Right lobe of liver (tissue), 6 donors: ENCODE results near the gene VWDE. TPM values are rescaled to one million over a fixed set of nuclear protein-coding genes. Genes with fewer than 3 reads are reported as not detected.

ENCODE experiments used
- ATAC-seq, 4 donors: fragments of 200-7000 bp; cut with Tn5 transposase; one replicate each; pipeline ENCODE4 v1.9.1; 2020; ENCODE audit warnings: mild to moderate bottlenecking in 4 of 4, moderate library complexity in 4 of 4
- DNase-seq, 3 donors: peaks; one replicate each; pipeline ENCODE4 v3.0.0-alpha.2; 2020
- H3K27ac ChIP-seq, 3 donors: fragments of 200-600 bp; one replicate each; pipeline ENCODE4 v1.8.0; 2022
- H3K27me3 ChIP-seq, 2 donors: fragments of 200-600 bp; one replicate each; pipeline ENCODE4 v1.8.0; 2022
- H3K36me3 ChIP-seq, 4 donors: fragments of 200-600 bp; sonication (generic) in 1 of 4; one replicate each; pipeline versions ENCODE4 v1.5.1 to v1.8.0; 2017 to 2022; ENCODE audit warnings: control low read depth in 1 of 4
- H3K4me1 ChIP-seq, 4 donors: fragments of 200-600 bp; sonication (generic) in 1 of 4; one replicate each; pipeline versions ENCODE4 v1.5.1 to v1.8.0; 2017 to 2022; ENCODE audit warnings: control low read depth in 1 of 4
- H3K4me3 ChIP-seq, 3 donors: fragments of 200-600 bp; one replicate each; pipeline ENCODE4 v1.8.0; 2022
- H3K9me3 ChIP-seq, 4 donors: fragments of 200-600 bp; sonication (generic) in 1 of 4; one replicate each; pipeline versions ENCODE4 v1.5.1 to v1.8.0; 2017 to 2022; ENCODE audit warnings: control low read depth in 1 of 4
- POLR2A ChIP-seq: fragments of 450-650 bp; IDR thresholded peaks from one replicate; pipeline ENCODE4 v1.6.1; 2017; ENCODE audit warnings: antibody characterized with exemption, mild to moderate bottlenecking
- WGBS: methylation state at CpG from one replicate; pipeline ENCODE4 v1.1.6; 2018; ENCODE audit warnings: low coverage, low lambda C conversion rate; ENCODE audit not compliant: insufficient coverage; ENCODE audit errors: missing lambda C conversion rate; 5-methylcytosine and 5-hydroxymethylcytosine counted together
- intact Hi-C, 2 donors: fragments of 100-400 bp; cut with DNase I; formaldehyde crosslinking; loops; one replicate each; pipeline versions ENCODE4 v1.11.2 to v1.14.1; 2022
- total RNA-seq, 6 experiments: library from RNA; depleted of rRNA in 2 of 6; stranded (reverse); fragments of >200 nt in 2 of 6; fragmentation: NEBNext Ultra II Directional in 3 of 6; extraction: Animal tissue kit (Norgen Biotek cat#: 25700) in 3 of 6; gene quantifications; one replicate each; pipeline versions ENCODE4 v1.1.0 to v1.2.4, GENCODE V29; 2016 to 2023
- TF ChIP-seq, protein P1 (sequence below), 4 donors: fragments of 200-600 bp in 3 of 4; fragments of 450-650 bp in 1 of 4; IDR thresholded peaks; one replicate each; pipeline versions ENCODE4 v1.5.1 to v1.8.0; 2016 to 2022; ENCODE audit warnings: antibody characterized with exemption in 4 of 4, mild to moderate bottlenecking in 2 of 4
- donor health status: DM: no; HTN: yes; CAD: no.
- donor health status: DM: no; HTN: no; CAD: no.
- donor health status: DM: no; HTN: no; CAD: no.
- donor health status: DM: no; HTN: yes; CAD: no.
- donor health status: DM: no; HTN: yes; CAD: no.

The VWDE gene
- total RNA-seq, 6 experiments from 2014 or later = 0.24 to 0.42 (median 0.38) TPM; not detected in 3

- Histone ChIP-seq H3K9me3 (no peaks in the 10 kb centered on the region), H3K27ac (no peak overlapping the region), H3K36me3 (no peaks in the 10 kb centered on the region), H3K4me3 (no peak overlapping the region), H3K4me1 (no peaks in the 10 kb centered on the region), H3K27me3 (no peaks in the 10 kb centered on the region)
- no peak for ATAC-seq
- intact Hi-C loops = no loop called here
- DNase-seq = no peak
- WGBS = 94% methylated on average over 4 of the region's 7 CpGs
- TF ChIP-seq POLR2A = no peak
These were observed 107.6 kb downstream of the VWDE start for GRCh38 chr7:12296051-12296570.

DNA sequence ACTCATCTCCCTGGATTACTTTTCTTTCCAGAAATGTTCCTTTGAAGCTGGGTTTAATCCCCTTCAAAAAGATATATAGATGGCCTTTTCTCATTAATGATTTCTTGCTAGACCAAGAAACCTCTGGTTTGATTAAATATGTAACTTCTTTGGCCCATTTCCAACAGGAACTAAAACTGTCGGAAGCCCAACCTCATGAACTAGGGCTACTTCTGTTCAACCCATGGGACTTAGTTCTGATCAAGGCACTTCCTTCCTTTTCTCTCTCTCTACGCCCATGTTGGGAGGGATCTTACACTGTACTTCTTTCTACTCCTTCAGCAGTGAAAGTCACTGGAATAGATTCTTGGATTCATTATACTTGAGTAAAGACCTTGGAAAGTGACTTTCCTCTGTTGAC is 109.0 kb downstream of the VWDE start:
- no peaks in the 10 kb centered on the region for H3K9me3 ChIP-seq
- no peak for DNase-seq
- intact Hi-C loops = no loop called here
- no peaks in the 10 kb centered on the region for H3K27me3 ChIP-seq
- peak; percentile 45 to 62 (median 51) for ATAC-seq
- TF ChIP-seq, protein P1, sequence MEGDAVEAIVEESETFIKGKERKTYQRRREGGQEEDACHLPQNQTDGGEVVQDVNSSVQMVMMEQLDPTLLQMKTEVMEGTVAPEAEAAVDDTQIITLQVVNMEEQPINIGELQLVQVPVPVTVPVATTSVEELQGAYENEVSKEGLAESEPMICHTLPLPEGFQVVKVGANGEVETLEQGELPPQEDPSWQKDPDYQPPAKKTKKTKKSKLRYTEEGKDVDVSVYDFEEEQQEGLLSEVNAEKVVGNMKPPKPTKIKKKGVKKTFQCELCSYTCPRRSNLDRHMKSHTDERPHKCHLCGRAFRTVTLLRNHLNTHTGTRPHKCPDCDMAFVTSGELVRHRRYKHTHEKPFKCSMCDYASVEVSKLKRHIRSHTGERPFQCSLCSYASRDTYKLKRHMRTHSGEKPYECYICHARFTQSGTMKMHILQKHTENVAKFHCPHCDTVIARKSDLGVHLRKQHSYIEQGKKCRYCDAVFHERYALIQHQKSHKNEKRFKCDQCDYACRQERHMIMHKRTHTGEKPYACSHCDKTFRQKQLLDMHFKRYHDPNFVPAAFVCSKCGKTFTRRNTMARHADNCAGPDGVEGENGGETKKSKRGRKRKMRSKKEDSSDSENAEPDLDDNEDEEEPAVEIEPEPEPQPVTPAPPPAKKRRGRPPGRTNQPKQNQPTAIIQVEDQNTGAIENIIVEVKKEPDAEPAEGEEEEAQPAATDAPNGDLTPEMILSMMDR (IDR thresholded peaks at IDR 0.05) = no peak
- no peaks in the 10 kb centered on the region for H3K36me3 ChIP-seq
- H3K4me3 ChIP-seq = no peak overlapping the region
- H3K4me1 ChIP-seq = no peaks in the 10 kb centered on the region
- no peak overlapping the region for H3K27ac ChIP-seq
- 31% methylated on average over 2 of the region's 2 CpGs for WGBS

DNA sequence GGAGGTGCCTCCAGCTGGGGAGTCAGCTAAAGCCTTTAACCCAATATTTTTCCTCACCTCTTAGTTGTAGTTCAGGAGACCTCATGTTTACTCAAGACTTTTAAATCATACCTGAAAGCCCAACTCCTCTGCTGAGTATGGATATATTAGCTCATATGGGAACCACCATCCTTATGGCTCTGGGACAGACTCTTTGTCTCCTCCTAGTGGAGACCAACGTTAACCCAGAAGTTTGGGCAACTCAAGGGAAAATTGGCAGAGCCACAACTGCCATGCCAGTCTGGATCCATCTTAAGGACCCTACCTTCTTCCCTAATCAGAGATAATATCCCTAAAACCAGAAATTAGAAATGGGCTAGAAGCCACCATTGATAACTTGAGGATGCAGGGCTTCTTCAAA is 111.8 kb downstream of the VWDE start:
- no peaks in the 10 kb centered on the region for H3K27me3 ChIP-seq
- ATAC-seq (peak in 1 of 4 donors; percentile 24), DNase-seq (no peak)
- no peak for TF ChIP-seq POLR2A
- TF ChIP-seq, protein P1 (IDR thresholded peaks at IDR 0.05) = peak in 3 of 4 donors; percentile 19 to 32 (median 27)
- no peak overlapping the region for H3K4me3 ChIP-seq
- 20% methylated on average over 1 of the region's 1 CpG for WGBS
- intact Hi-C loops = no loop called here
- H3K27ac ChIP-seq = no peak overlapping the region
- H3K9me3 ChIP-seq = no peaks in the 10 kb centered on the region
- H3K36me3 ChIP-seq = no peaks in the 10 kb centered on the region
- H3K4me1 ChIP-seq = no peaks in the 10 kb centered on the region

GRCh38 chr7:12290761-12291160 is 112.9 kb downstream of the VWDE start:
- no peak for DNase-seq
- no peak for ATAC-seq
- TF ChIP-seq POLR2A = no peak
- TF ChIP-seq, protein P1 (IDR thresholded peaks at IDR 0.05) = no peak
- no peak overlapping the region for H3K4me3 ChIP-seq
- H3K27me3 ChIP-seq = no peaks in the 10 kb centered on the region
- no peak overlapping the region for H3K27ac ChIP-seq
- intact Hi-C loops = no loop called here
- 93% methylated on average over 1 of the region's 1 CpG for WGBS
- no peaks in the 10 kb centered on the region for H3K9me3 ChIP-seq
- no peaks in the 10 kb centered on the region for H3K36me3 ChIP-seq
- no peaks in the 10 kb centered on the region for H3K4me1 ChIP-seq

DNA sequence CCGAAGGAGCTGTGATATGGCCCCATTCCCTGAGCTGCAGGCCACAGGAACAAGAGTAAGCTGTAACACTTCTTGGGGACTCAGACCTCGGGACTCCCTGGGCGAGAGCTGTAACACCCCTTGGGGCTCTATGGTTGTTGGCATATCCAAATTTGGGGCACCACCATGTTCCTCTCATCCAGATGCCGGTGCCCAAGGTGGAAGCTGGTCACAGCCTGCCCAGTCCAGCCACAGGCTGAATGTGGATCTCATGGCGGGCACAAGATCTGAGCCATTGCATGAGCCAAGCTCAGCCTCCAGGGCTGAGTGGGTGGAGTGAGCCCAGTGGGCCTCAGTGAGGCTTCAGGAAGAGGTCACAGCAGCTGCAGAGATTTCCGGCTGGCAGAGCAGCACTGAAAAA is 113.7 kb downstream of the VWDE start:
- Histone ChIP-seq H3K27ac (no peak overlapping the region), H3K27me3 (no peaks in the 10 kb centered on the region), H3K36me3 (no peaks in the 10 kb centered on the region), H3K4me1 (no peaks in the 10 kb centered on the region), H3K4me3 (no peak overlapping the region), H3K9me3 (no peaks in the 10 kb centered on the region)
- peak in 1 of 4 donors; percentile 33 for ATAC-seq
- WGBS = 55% methylated on average over 2 of the region's 6 CpGs
- TF ChIP-seq, protein P1 (IDR thresholded peaks at IDR 0.05) = no peak
- TF ChIP-seq POLR2A = no peak
- no peak for DNase-seq
- intact Hi-C loops = no loop called here
